Upper lobe of left lung (tissue), 6 donors: Measurements from ENCODE around the gene SEC14L6. TPM values are rescaled to one million over a fixed set of nuclear protein-coding genes. Genes with fewer than 3 reads are reported as not detected.

Experiments used
- ATAC-seq, 2 donors: fragments of 200-7000 bp; cut with Tn5 transposase; one replicate each; pipeline ENCODE4 v1.9.1; 2022; ENCODE audit warnings: mild to moderate bottlenecking in 2 of 2, moderate library complexity in 2 of 2; ENCODE audit not compliant: low FRiP score in 2 of 2
- DNase-seq, 2 donors: peaks; one replicate each; pipeline ENCODE4 v3.0.0-alpha.2; 2019 to 2020
- H3K27ac ChIP-seq, 4 donors: fragments of 200-600 bp; sonication (generic); one replicate each; pipeline ENCODE4 v1.5.1; 2016 to 2019
- H3K27me3 ChIP-seq, 4 donors: fragments of 200-600 bp; sonication (generic); one replicate each; pipeline ENCODE4 v1.5.1; 2017 to 2019
- H3K36me3 ChIP-seq, 4 donors: fragments of 200-600 bp; sonication (generic); one replicate each; pipeline ENCODE4 v1.5.1; 2016 to 2019
- H3K4me1 ChIP-seq, 4 donors: fragments of 200-600 bp; sonication (generic); one replicate each; pipeline ENCODE4 v1.5.1; 2018 to 2019
- H3K4me3 ChIP-seq, 4 donors: fragments of 200-600 bp; sonication (generic); one replicate each; pipeline ENCODE4 v1.5.1; 2017 to 2019; ENCODE audit warnings: mild to moderate bottlenecking in 2 of 4, moderate library complexity in 1 of 4
- H3K9me3 ChIP-seq, 4 donors: fragments of 200-600 bp; sonication (generic); one replicate each; pipeline ENCODE4 v1.5.1; 2018 to 2019
- EP300 ChIP-seq, 4 donors: sonication (generic); formaldehyde crosslinking; IDR thresholded peaks; one replicate each; pipeline ENCODE4 v1.5.1; 2017; ENCODE audit warnings: antibody characterized with exemption in 4 of 4, control low read depth in 2 of 4
- POLR2A ChIP-seq, 4 donors: fragments of 450-650 bp; IDR thresholded peaks; one replicate each; pipeline ENCODE4 v1.5.1; 2016 to 2017; ENCODE audit warnings: antibody characterized with exemption in 4 of 4, mild to moderate bottlenecking in 2 of 4
- POLR2AphosphoS5 ChIP-seq, 2 donors: sonication (generic); formaldehyde crosslinking; IDR thresholded peaks; one replicate each; pipeline ENCODE4 v1.5.1; 2017; ENCODE audit warnings: antibody characterized with exemption in 2 of 2
- WGBS, 2 donors: methylation state at CpG; one replicate each; pipeline ENCODE4 v1.1.5; 2017 to 2018; 5-methylcytosine and 5-hydroxymethylcytosine counted together
- total RNA-seq, 6 donors: library from RNA; depleted of rRNA in 4 of 6; stranded (reverse); fragments of >200 nt in 4 of 6; gene quantifications; one replicate each; pipeline versions ENCODE4 v1.1.0 to v1.2.1, GENCODE V29; 2016 to 2021
- TF ChIP-seq, protein P1 (sequence below), 6 experiments: fragments of 450-650 bp in 4 of 6; fragments of 200-600 bp in 2 of 6; sonication (generic) in 2 of 6; IDR thresholded peaks; one replicate each; pipeline ENCODE4 v1.5.1; 2016 to 2019; ENCODE audit warnings: antibody characterized with exemption in 6 of 6
- donor health status: DM: no; HTN: no; CAD: no; lungs with moderate emphysema.
- donor health status: DM: no; HTN: yes; CAD: no; lungs with severe emphysema.

SEC14L6 gene
- total RNA-seq, 6 donors from 2014 or later: 11.4 to 41.3 (median 20.9) TPM

DNA sequence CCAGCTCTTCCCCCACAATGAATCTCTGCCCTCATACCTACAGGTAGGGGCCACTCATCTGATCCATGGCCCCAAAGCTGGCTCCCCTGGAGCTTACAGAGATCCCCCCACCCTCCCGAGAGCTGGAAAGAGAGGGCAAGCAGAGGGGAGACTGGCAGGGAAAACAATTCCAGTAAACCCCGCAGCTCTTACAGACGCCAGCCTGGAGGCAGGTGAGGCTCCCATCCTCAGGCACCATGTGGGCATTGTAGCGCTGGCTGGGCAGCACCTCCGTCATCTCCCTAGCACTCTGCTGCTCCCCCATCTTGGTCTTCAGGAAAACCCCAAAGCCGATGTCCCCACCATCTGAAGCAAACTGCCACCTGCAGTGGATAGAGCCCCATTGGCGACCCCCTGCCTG lies 55.2 kb downstream of the SEC14L6 start:
- H3K9me3 ChIP-seq: no peaks in the 10 kb centered on the region
- DNase-seq: no peak
- no peaks in the 10 kb centered on the region for H3K27me3 ChIP-seq
- no peaks in the 10 kb centered on the region for H3K36me3 ChIP-seq
- ATAC-seq: no peak
- TF ChIP-seq, protein P1, sequence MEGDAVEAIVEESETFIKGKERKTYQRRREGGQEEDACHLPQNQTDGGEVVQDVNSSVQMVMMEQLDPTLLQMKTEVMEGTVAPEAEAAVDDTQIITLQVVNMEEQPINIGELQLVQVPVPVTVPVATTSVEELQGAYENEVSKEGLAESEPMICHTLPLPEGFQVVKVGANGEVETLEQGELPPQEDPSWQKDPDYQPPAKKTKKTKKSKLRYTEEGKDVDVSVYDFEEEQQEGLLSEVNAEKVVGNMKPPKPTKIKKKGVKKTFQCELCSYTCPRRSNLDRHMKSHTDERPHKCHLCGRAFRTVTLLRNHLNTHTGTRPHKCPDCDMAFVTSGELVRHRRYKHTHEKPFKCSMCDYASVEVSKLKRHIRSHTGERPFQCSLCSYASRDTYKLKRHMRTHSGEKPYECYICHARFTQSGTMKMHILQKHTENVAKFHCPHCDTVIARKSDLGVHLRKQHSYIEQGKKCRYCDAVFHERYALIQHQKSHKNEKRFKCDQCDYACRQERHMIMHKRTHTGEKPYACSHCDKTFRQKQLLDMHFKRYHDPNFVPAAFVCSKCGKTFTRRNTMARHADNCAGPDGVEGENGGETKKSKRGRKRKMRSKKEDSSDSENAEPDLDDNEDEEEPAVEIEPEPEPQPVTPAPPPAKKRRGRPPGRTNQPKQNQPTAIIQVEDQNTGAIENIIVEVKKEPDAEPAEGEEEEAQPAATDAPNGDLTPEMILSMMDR (IDR thresholded peaks at IDR 0.05): no peak
- TF ChIP-seq EP300 (IDR thresholded peaks at IDR 0.05) (no peak), POLR2AphosphoS5 (IDR thresholded peaks at IDR 0.05) (no peak), POLR2A (IDR thresholded peaks at IDR 0.05) (no peak)
- WGBS, 2 donors: 88 to 100% methylated on average over 5 to 6 of the region's 7 CpGs
- H3K4me3 ChIP-seq: no peak overlapping the region
- H3K4me1 ChIP-seq: no peaks in the 10 kb centered on the region
- no peak overlapping the region for H3K27ac ChIP-seq

DNA sequence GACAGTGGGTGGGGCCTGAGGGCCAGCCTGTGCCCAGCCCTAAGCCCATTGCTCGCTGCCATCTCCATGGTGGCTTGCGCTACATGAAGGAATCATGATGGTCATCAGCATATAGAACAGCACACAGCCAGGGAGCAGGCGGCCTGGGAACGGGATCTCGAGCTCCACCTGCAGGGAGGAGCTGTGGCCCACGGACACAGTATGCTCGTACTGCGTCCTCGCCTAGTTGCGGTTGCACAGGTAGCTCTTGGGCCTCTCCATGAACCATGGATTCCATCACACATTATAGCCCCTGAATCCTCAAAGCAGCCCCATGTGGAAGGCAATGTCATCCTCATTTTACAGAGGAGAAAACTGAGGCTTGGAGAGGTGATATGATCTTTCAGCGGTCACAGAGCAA lies 56.1 kb downstream of the SEC14L6 start:
- H3K4me1 ChIP-seq: no peaks in the 10 kb centered on the region
- DNase-seq (no peak), ATAC-seq (no peak)
- WGBS, 2 donors: 91 to 100% methylated on average over 1 to 10 of the region's 11 CpGs
- H3K9me3 ChIP-seq: no peaks in the 10 kb centered on the region
- no peaks in the 10 kb centered on the region for H3K27me3 ChIP-seq
- no peak overlapping the region for H3K27ac ChIP-seq
- no peak overlapping the region for H3K4me3 ChIP-seq
- TF ChIP-seq POLR2AphosphoS5 (IDR thresholded peaks at IDR 0.05): no peak
- TF ChIP-seq EP300 (IDR thresholded peaks at IDR 0.05): no peak
- TF ChIP-seq, protein P1 (IDR thresholded peaks at IDR 0.05): no peak
- TF ChIP-seq POLR2A (IDR thresholded peaks at IDR 0.05): no peak
- no peaks in the 10 kb centered on the region for H3K36me3 ChIP-seq

DNA sequence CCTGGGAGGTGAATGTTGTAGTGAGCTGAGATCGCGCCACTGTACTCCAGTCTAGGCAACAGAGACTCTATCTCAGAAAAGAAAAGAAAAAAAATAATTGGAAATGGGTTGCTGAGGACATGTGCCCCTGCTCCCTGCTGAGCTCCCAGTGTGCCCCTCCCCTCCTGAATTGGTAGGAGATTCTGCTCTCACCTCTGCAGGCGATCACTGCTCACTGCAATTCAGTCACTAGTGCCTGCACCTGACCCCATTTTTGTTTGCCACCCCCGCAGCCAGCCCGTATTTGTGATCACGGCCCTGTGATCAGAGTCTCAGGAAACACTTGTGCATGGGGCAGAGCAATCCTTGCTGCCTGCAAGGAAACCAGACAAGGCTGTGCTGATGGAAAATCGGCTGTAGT lies 58.4 kb downstream of the SEC14L6 start:
- ATAC-seq: no peak
- Histone ChIP-seq H3K27ac (no peak overlapping the region), H3K4me3 (no peak overlapping the region), H3K9me3 (no peaks in the 10 kb centered on the region), H3K27me3 (no peaks in the 10 kb centered on the region), H3K4me1 (no peaks in the 10 kb centered on the region), H3K36me3 (no peaks in the 10 kb centered on the region)
- 74 to 75% methylated on average over 7 of the region's 7 CpGs for WGBS, 2 donors
- TF ChIP-seq, protein P1 (IDR thresholded peaks at IDR 0.05): no peak
- no peak for TF ChIP-seq EP300 (IDR thresholded peaks at IDR 0.05)
- no peak for TF ChIP-seq POLR2A (IDR thresholded peaks at IDR 0.05)
- TF ChIP-seq POLR2AphosphoS5 (IDR thresholded peaks at IDR 0.05): no peak
- DNase-seq: no peak

DNA sequence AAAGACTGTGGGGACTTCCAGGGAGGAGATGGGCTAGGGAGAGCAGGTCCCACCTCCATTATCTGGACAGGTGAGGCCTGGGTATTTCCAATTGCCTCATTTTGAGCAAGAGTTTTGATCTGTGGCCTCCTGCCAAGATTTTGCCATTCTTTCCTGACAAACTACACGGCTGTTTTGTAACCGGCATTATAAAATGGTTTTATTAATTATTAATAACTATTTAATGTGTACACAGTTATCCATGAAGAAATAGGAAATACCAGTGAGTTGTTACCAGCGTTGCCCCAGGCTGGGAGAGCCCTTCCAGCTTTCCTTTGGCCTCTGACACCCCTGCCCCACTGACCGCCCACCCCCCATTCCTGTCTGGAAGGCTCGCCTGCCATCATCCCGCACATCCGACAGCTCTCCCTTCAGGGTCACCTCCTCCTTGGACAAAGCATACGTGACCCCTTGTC lies 59.9 kb downstream of the SEC14L6 start:
- 59 to 65% methylated on average over 8 of the region's 8 CpGs for WGBS, 2 donors
- ATAC-seq (no peak), DNase-seq (peak in 1 of 2 donors; percentile 42)
- Histone ChIP-seq H3K27ac (no peak overlapping the region), H3K4me3 (no peak overlapping the region), H3K4me1 (no peaks in the 10 kb centered on the region), H3K36me3 (no peaks in the 10 kb centered on the region), H3K9me3 (no peaks in the 10 kb centered on the region), H3K27me3 (no peaks in the 10 kb centered on the region)
- TF ChIP-seq POLR2A (IDR thresholded peaks at IDR 0.05) (no peak), EP300 (IDR thresholded peaks at IDR 0.05) (no peak), POLR2AphosphoS5 (IDR thresholded peaks at IDR 0.05) (no peak)
- TF ChIP-seq, protein P1 (IDR thresholded peaks at IDR 0.05): no peak

DNA sequence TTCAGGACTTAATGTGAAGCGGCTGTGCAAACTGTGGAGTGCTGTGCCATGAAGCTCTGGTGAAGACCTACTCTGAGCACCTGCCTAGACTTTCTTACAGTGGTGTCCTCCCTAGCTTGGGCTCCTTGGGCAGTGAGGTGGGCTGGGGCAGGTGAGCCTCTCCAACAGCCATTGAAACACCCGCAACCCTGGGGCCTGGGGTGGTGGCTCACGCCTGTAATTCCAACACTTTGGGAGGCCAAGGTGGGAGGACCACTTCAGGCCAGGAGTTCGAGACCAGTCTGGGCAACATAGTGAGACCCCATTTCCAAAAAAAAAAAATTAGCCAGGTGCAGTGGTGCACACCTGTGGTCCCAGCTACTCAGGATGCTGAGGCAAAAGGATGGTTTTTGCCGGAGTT lies 60.4 kb downstream of the SEC14L6 start:
- Histone ChIP-seq H3K27ac (no peak overlapping the region), H3K36me3 (no peaks in the 10 kb centered on the region), H3K4me1 (no peaks in the 10 kb centered on the region), H3K4me3 (no peak overlapping the region), H3K9me3 (no peaks in the 10 kb centered on the region), H3K27me3 (no peaks in the 10 kb centered on the region)
- TF ChIP-seq EP300 (IDR thresholded peaks at IDR 0.05): no peak
- ATAC-seq (peak in 1 of 2 donors; percentile 2), DNase-seq (no peak)
- 89 to 95% methylated on average over 5 of the region's 5 CpGs for WGBS, 2 donors
